Astrocyte (in vitro differentiated cells and primary cell): ENCODE measurements around the gene FAM83C. TPM values are rescaled to one million over a fixed set of nuclear protein-coding genes. Genes with fewer than 3 reads are reported as not detected.

Experiments
- DNase-seq: peaks from one replicate; pipeline ENCODE4 v3.0.0-alpha.2; 2010; ENCODE audit warnings: low read depth
- FAIRE-seq: peaks from 2 replicates; lab custom pipeline; 2011; peaks lifted over from hg19 to GRCh38; lab: Jason Lieb, UNC
- H2AFZ ChIP-seq: 2 replicates; pipeline ENCODE4 v1.6.0; 2012; ENCODE audit warnings: low read depth, low read length, inconsistent platforms
- H3K27ac ChIP-seq: 2 replicates; pipeline ENCODE4 v1.5.1; 2011; ENCODE audit warnings: low read depth, low read length, inconsistent platforms
- H3K27me3 ChIP-seq: 2 replicates; pipeline ENCODE4 v1.6.0; 2011; ENCODE audit warnings: low read length, inconsistent platforms; ENCODE audit not compliant: insufficient read depth
- H3K36me3 ChIP-seq: 2 replicates; pipeline ENCODE4 v1.5.1; 2011; ENCODE audit warnings: low read length, inconsistent platforms; ENCODE audit not compliant: insufficient read depth
- H3K4me1 ChIP-seq: 2 replicates; pipeline ENCODE4 v1.5.1; 2011; ENCODE audit warnings: low read length, inconsistent platforms; ENCODE audit not compliant: insufficient read depth
- H3K4me2 ChIP-seq: 2 replicates; pipeline ENCODE4 v1.6.0; 2012; ENCODE audit warnings: low read length, inconsistent platforms
- H3K4me3 ChIP-seq: 2 replicates; pipeline ENCODE4 v1.5.1; 2011; ENCODE audit warnings: low read depth, mild to moderate bottlenecking, low read length, inconsistent platforms; ENCODE audit not compliant: insufficient read depth
- H3K79me2 ChIP-seq: 2 replicates; pipeline ENCODE4 v1.6.0; 2012; ENCODE audit warnings: mild to moderate bottlenecking, low read length, inconsistent platforms; ENCODE audit not compliant: insufficient read depth
- H3K9ac ChIP-seq: 2 replicates; pipeline ENCODE4 v1.6.0; 2012; ENCODE audit warnings: mild to moderate bottlenecking, low read length, inconsistent platforms
- H3K9me3 ChIP-seq: 2 replicates; pipeline ENCODE4 v1.5.1; 2012; ENCODE audit warnings: low read depth, mild to moderate bottlenecking, low read length, inconsistent platforms; ENCODE audit not compliant: insufficient read depth
- H4K20me1 ChIP-seq: 2 replicates; pipeline ENCODE4 v1.6.0; 2012; ENCODE audit warnings: low read length, inconsistent platforms; ENCODE audit not compliant: insufficient read depth
- H3K27ac Mint-ChIP-seq: one replicate; pipeline ENCODE4 v1.8.0; 2021; ENCODE audit warnings: mild to moderate bottlenecking, mixed read lengths; ENCODE audit not compliant: unreplicated experiment
- H3K27me3 Mint-ChIP-seq: one replicate; pipeline ENCODE4 v1.8.0; 2021; ENCODE audit warnings: low read depth, mixed read lengths; ENCODE audit not compliant: unreplicated experiment
- H3K36me3 Mint-ChIP-seq: one replicate; pipeline ENCODE4 v1.8.0; 2021; ENCODE audit warnings: low read depth, mixed read lengths; ENCODE audit not compliant: unreplicated experiment
- H3K4me1 Mint-ChIP-seq: one replicate; pipeline ENCODE4 v1.8.0; 2021; ENCODE audit warnings: low read depth, mixed read lengths; ENCODE audit not compliant: unreplicated experiment
- H3K4me3 Mint-ChIP-seq: one replicate; pipeline ENCODE4 v1.8.0; 2021; ENCODE audit warnings: mild to moderate bottlenecking, moderate library complexity, mixed read lengths; ENCODE audit not compliant: unreplicated experiment
- H3K9me3 Mint-ChIP-seq: one replicate; pipeline ENCODE4 v1.8.0; 2021; ENCODE audit warnings: mild to moderate bottlenecking, mixed read lengths; ENCODE audit not compliant: unreplicated experiment
- CTCF ChIP-seq: IDR thresholded peaks from 2 replicates; pipeline ENCODE4 v1.5.1; 2011; ENCODE audit warnings: low read depth, mild to moderate bottlenecking, inconsistent platforms, low read length, moderate library complexity; ENCODE audit not compliant: insufficient read depth
- EZH2 ChIP-seq: IDR thresholded peaks from 2 replicates; pipeline ENCODE4 v1.6.1; 2012; ENCODE audit warnings: mild to moderate bottlenecking, low read length, inconsistent platforms; ENCODE audit not compliant: insufficient read depth
- total RNA-seq: library from RNA; stranded (reverse); gene quantifications from 2 replicates; pipeline ENCODE4 v1.2.1, GENCODE V29; 2021

Gene FAM83C
- total RNA-seq, 1 donor from 2014 or later, result not detected

GRCh38 chr20:35304956-35305355 lies 12.7 kb upstream of the FAM83C start:
- TF ChIP-seq EZH2, result no peak
- TF ChIP-seq CTCF, result no peak
- Mint-ChIP-seq H3K36me3 (peaks cover 7% of the 10 kb centered on the region), H3K4me3 (no peak overlapping the region), H3K4me1 (peaks cover 65% of the 10 kb centered on the region), H3K27ac (peak overlapping the region; percentile 100), H3K9me3 (peaks cover 3% of the 10 kb centered on the region), H3K27me3 (no peaks in the 10 kb centered on the region)
- Histone ChIP-seq H2AFZ (no peak overlapping the region), H4K20me1 (no peaks in the 10 kb centered on the region), H3K4me2 (peak overlapping the region; percentile 39), H3K27ac (peak overlapping the region; percentile 100), H3K9ac (peak overlapping the region; percentile 84), H3K9me3 (no peaks in the 10 kb centered on the region), H3K79me2 (peaks cover 7% of the 10 kb centered on the region), H3K4me1 (peaks cover 84% of the 10 kb centered on the region), H3K27me3 (no peaks in the 10 kb centered on the region), H3K4me3 (no peak overlapping the region), H3K36me3 (no peaks in the 10 kb centered on the region)
- no peak for FAIRE-seq
- no peak for DNase-seq

GRCh38 chr20:35303735-35304491 lies 11.7 kb upstream of the FAM83C start:
- H3K9me3 Mint-ChIP-seq, result peaks cover 3% of the 10 kb centered on the region

More at GRCh38 chr20:35303735-35304491, 11.7 kb upstream of the FAM83C start:
- peak overlapping the region; percentile 31 for H2AFZ ChIP-seq
- peak overlapping the region; percentile 35 for H3K4me2 ChIP-seq
- peaks cover 6% of the 10 kb centered on the region for H3K36me3 Mint-ChIP-seq
- peak overlapping the region; percentile 100 for H3K27ac Mint-ChIP-seq
- H3K4me3 ChIP-seq, result no peak overlapping the region
- peak overlapping the region; percentile 31 for H3K4me3 Mint-ChIP-seq
- peaks cover 78% of the 10 kb centered on the region for H3K4me1 ChIP-seq
- no peaks in the 10 kb centered on the region for H3K27me3 ChIP-seq
- peak; percentile 74 for DNase-seq
- H3K4me1 Mint-ChIP-seq, result peaks cover 65% of the 10 kb centered on the region
- no peaks in the 10 kb centered on the region for H3K36me3 ChIP-seq
- TF ChIP-seq CTCF, result peak; percentile 86
- TF ChIP-seq EZH2, result no peak
- peak overlapping the region; percentile 84 for H3K9ac ChIP-seq
- H3K27ac ChIP-seq, result peak overlapping the region; percentile 100
- H3K9me3 ChIP-seq, result no peaks in the 10 kb centered on the region
- H3K79me2 ChIP-seq, result no peaks in the 10 kb centered on the region
- FAIRE-seq, result no peak
- no peaks in the 10 kb centered on the region for H4K20me1 ChIP-seq
- no peaks in the 10 kb centered on the region for H3K27me3 Mint-ChIP-seq
